HG02642 (cell line): ENCODE results near the gene PATE4.

Experiments used
- ATAC-seq: cut with Tn5 transposase; IDR thresholded peaks from one replicate; pipeline ENCODE4 v1.9.1; 2021; ENCODE audit warnings: mild to moderate bottlenecking; ENCODE audit not compliant: unreplicated experiment, poor library complexity

Gene PATE4

GRCh38 chr11:125886997-125887372, 53.9 kb downstream of the PATE4 start:
- ATAC-seq = peak; percentile 22

- ATAC-seq = peak; percentile 92
Observed at GRCh38 chr11:125887373-125888324, 54.5 kb downstream of the PATE4 start, which contains the start of gene HYLS1. TSS of gene HYLS1 (plus strand) at chr11:125887668. CDS start at chr11:125899369, 11,701 bp downstream.
